ENCODE results near the gene AGPAT3.

AGPAT3 gene

GRCh38 chr21:43937891-43938309 is 72.9 kb downstream of the AGPAT3 start:
- WGBS (ENCODE audit: insufficient coverage, insufficient read length) = no CpG with 5 or more reads among the region's 6 CpGs
- peaks cover 2% of the 10 kb centered on the region; the same call in 1 of the 2 replicates for H3K4me1 ChIP-seq (ENCODE audit: control insufficient read depth, insufficient read depth, low read length)
- no peak overlapping the region for H3K4me3 ChIP-seq (ENCODE audit: low read length)
- no peaks in the 10 kb centered on the region for H3K27me3 ChIP-seq (ENCODE audit: control insufficient read depth, insufficient read depth, low read length)
- H3K36me3 ChIP-seq (ENCODE audit: control insufficient read depth, insufficient read depth, low read length) = no peaks in the 10 kb centered on the region
- no peaks in the 10 kb centered on the region for H3K9me3 ChIP-seq (ENCODE audit: control insufficient read depth, insufficient read depth, low read length)
- no peak for DNase-seq (ENCODE audit: low read depth, low spot score)
- no peak overlapping the region for H3K27ac ChIP-seq (ENCODE audit: low read length)

GRCh38 chr21:43938751-43939442 is 73.9 kb downstream of the AGPAT3 start:
- no CpG with 5 or more reads among the region's 30 CpGs for WGBS (ENCODE audit: insufficient coverage, insufficient read length)
- Histone ChIP-seq H3K27me3 (ENCODE audit: control insufficient read depth, insufficient read depth, low read length) (no peaks in the 10 kb centered on the region), H3K27ac (ENCODE audit: low read length) (no peak overlapping the region), H3K4me3 (ENCODE audit: low read length) (no peak overlapping the region), H3K4me1 (ENCODE audit: control insufficient read depth, insufficient read depth, low read length) (peaks cover 2% of the 10 kb centered on the region; the same call in 1 of the 2 replicates), H3K36me3 (ENCODE audit: control insufficient read depth, insufficient read depth, low read length) (no peaks in the 10 kb centered on the region), H3K9me3 (ENCODE audit: control insufficient read depth, insufficient read depth, low read length) (no peaks in the 10 kb centered on the region)
- peak; percentile 37 for DNase-seq (ENCODE audit: low read depth, low spot score)

- no peaks in the 10 kb centered on the region for H3K9me3 ChIP-seq (ENCODE audit: control insufficient read depth, insufficient read depth, low read length)
- no CpG with 5 or more reads among the region's 30 CpGs for WGBS (ENCODE audit: insufficient coverage, insufficient read length)
- H3K4me1 ChIP-seq (ENCODE audit: control insufficient read depth, insufficient read depth, low read length) = 0 out of 2 replicates have a peak, but pooled peaks cover 2% of the 10 kb centered on the region
- H3K4me3 ChIP-seq (ENCODE audit: low read length) = no peak overlapping the region
- no peaks in the 10 kb centered on the region for H3K27me3 ChIP-seq (ENCODE audit: control insufficient read depth, insufficient read depth, low read length)
- DNase-seq (ENCODE audit: low read depth, low spot score) = no peak
- H3K36me3 ChIP-seq (ENCODE audit: control insufficient read depth, insufficient read depth, low read length) = no peaks in the 10 kb centered on the region
- no peak overlapping the region for H3K27ac ChIP-seq (ENCODE audit: low read length)
Observed at GRCh38 chr21:43939443-43940328, 74.7 kb downstream of the AGPAT3 start.

DNA sequence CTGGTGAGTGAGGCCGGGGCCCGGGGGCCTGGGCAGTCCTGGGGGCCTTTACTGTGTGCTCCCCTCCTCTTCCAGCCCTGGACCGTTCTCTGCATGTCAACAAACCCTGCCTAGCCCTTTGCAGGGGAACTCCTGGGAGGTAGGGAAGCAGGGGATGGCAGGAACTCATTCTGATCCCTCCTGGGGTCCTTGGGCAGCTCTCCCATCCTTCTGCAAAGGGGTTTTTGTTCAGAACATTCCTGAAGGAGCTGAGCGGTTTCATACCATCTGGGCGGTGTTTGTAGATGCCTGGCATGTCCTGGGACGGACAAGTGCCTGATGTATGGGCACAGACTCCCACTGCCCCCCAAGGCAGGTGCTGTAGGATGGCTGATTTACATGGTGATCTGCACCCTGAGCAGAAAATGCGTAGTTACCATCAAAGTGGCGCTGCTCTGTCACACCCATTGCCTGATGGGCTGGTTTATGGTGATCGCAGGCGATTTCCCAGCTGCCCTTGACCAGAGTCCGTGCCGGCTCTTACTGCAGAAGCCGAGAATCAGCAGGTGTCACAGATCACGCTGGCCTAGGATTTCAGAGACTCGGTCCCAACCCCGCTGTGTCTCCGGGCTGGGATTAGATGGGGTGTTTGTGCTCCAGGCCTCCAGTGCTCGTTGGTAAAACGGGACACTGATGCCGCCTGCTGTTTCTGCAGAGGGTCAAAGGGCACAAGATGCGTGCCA is 75.5 kb downstream of the AGPAT3 start:
- no peaks in the 10 kb centered on the region for H3K9me3 ChIP-seq (ENCODE audit: control insufficient read depth, insufficient read depth, low read length)
- H3K36me3 ChIP-seq (ENCODE audit: control insufficient read depth, insufficient read depth, low read length) = no peaks in the 10 kb centered on the region
- H3K27ac ChIP-seq (ENCODE audit: low read length) = no peak overlapping the region
- WGBS (ENCODE audit: insufficient coverage, insufficient read length) = no CpG with 5 or more reads among the region's 21 CpGs
- no peak for DNase-seq (ENCODE audit: low read depth, low spot score)
- H3K4me1 ChIP-seq (ENCODE audit: control insufficient read depth, insufficient read depth, low read length) = 0 out of 2 replicates have a peak, but pooled peaks cover 2% of the 10 kb centered on the region
- no peak overlapping the region for H3K4me3 ChIP-seq (ENCODE audit: low read length)
- no peaks in the 10 kb centered on the region for H3K27me3 ChIP-seq (ENCODE audit: control insufficient read depth, insufficient read depth, low read length)

GRCh38 chr21:43942201-43942600 is 77.2 kb downstream of the AGPAT3 start:
- H3K4me3 ChIP-seq (ENCODE audit: low read length) = no peak overlapping the region
- H3K27me3 ChIP-seq (ENCODE audit: control insufficient read depth, insufficient read depth, low read length) = no peaks in the 10 kb centered on the region
- H3K36me3 ChIP-seq (ENCODE audit: control insufficient read depth, insufficient read depth, low read length) = no peaks in the 10 kb centered on the region
- DNase-seq (ENCODE audit: low read depth, low spot score) = no peak
- H3K4me1 ChIP-seq (ENCODE audit: control insufficient read depth, insufficient read depth, low read length) = 0 out of 2 replicates have a peak, but pooled peaks cover 2% of the 10 kb centered on the region
- H3K27ac ChIP-seq (ENCODE audit: low read length) = no peak overlapping the region
- H3K9me3 ChIP-seq (ENCODE audit: control insufficient read depth, insufficient read depth, low read length) = no peaks in the 10 kb centered on the region
- WGBS (ENCODE audit: insufficient coverage, insufficient read length) = no CpG with 5 or more reads among the region's 20 CpGs

DNA sequence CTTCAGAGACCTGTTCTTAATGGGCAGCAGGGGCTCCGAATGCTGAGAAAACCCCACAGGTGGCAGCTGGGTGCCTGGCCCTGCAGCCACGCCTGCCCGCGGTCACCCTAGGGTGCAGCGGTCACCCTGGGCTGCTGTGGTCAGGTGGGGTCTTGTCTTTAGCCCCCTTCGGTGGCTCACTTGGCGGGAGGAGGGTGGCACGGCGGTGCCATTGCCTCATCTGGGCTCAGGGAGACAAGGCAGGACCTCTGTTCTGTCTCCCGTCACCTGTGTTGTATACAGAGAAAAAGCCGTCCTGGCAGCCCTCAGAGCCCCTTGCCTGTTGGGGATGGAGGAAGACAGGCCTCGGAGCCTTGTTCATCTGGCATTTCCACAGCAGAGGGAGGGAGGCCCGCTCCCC is 77.6 kb downstream of the AGPAT3 start:
- Histone ChIP-seq H3K27me3 (ENCODE audit: control insufficient read depth, insufficient read depth, low read length) (no peaks in the 10 kb centered on the region), H3K4me3 (ENCODE audit: low read length) (no peak overlapping the region), H3K36me3 (ENCODE audit: control insufficient read depth, insufficient read depth, low read length) (no peaks in the 10 kb centered on the region), H3K4me1 (ENCODE audit: control insufficient read depth, insufficient read depth, low read length) (0 out of 2 replicates have a peak, but pooled peaks cover 2% of the 10 kb centered on the region), H3K9me3 (ENCODE audit: control insufficient read depth, insufficient read depth, low read length) (no peaks in the 10 kb centered on the region), H3K27ac (ENCODE audit: low read length) (no peak overlapping the region)
- WGBS (ENCODE audit: insufficient coverage, insufficient read length) = no CpG with 5 or more reads among the region's 13 CpGs
- DNase-seq (ENCODE audit: low read depth, low spot score) = no peak

DNA sequence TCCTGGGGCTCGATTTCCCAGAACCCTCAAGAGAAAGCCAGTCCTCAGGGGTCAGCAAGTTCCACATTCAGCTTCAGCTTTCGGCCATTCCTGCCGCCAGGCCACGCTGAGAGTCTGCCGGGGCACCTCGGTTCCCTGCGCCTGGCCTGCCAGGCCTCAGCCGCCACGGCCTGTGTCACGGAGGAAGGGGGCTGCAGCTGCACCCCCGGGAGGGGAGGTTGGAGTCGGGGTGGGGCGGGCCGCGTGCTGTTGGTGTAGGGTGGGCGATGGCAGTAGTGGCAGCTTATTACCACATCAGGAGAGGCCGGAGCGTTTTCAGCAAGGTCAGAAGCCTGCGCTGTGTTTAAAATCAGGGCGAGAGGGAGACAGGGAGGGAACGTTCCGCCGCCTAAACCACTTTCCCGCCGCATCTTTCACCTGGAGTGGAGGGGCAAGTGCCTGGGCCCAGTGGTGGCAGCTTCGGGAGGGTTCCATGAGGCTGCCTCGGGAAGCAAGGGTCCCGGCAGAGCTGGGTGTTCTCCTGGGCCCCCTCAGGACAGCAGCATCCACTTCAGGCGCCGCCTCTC is 78.6 kb downstream of the AGPAT3 start:
- no CpG with 5 or more reads among the region's 30 CpGs for WGBS (ENCODE audit: insufficient coverage, insufficient read length)
- DNase-seq (ENCODE audit: low read depth, low spot score) = no peak
- H3K9me3 ChIP-seq (ENCODE audit: control insufficient read depth, insufficient read depth, low read length) = no peaks in the 10 kb centered on the region
- no peaks in the 10 kb centered on the region for H3K27me3 ChIP-seq (ENCODE audit: control insufficient read depth, insufficient read depth, low read length)
- H3K4me1 ChIP-seq (ENCODE audit: control insufficient read depth, insufficient read depth, low read length) = 0 out of 2 replicates have a peak, but pooled peaks cover 2% of the 10 kb centered on the region
- H3K36me3 ChIP-seq (ENCODE audit: control insufficient read depth, insufficient read depth, low read length) = no peaks in the 10 kb centered on the region
- H3K4me3 ChIP-seq (ENCODE audit: low read length) = no peak overlapping the region
- H3K27ac ChIP-seq (ENCODE audit: low read length) = no peak overlapping the region

GRCh38 chr21:43944078-43944633 is 79.1 kb downstream of the AGPAT3 start:
- Histone ChIP-seq H3K4me3 (ENCODE audit: low read length) (no peak overlapping the region), H3K27ac (ENCODE audit: low read length) (no peak overlapping the region), H3K4me1 (ENCODE audit: control insufficient read depth, insufficient read depth, low read length) (no peaks in the 10 kb centered on the region), H3K9me3 (ENCODE audit: control insufficient read depth, insufficient read depth, low read length) (no peaks in the 10 kb centered on the region), H3K36me3 (ENCODE audit: control insufficient read depth, insufficient read depth, low read length) (no peaks in the 10 kb centered on the region), H3K27me3 (ENCODE audit: control insufficient read depth, insufficient read depth, low read length) (no peaks in the 10 kb centered on the region)
- WGBS (ENCODE audit: insufficient coverage, insufficient read length) = no CpG with 5 or more reads among the region's 20 CpGs
- no peak for DNase-seq (ENCODE audit: low read depth, low spot score)

DNA sequence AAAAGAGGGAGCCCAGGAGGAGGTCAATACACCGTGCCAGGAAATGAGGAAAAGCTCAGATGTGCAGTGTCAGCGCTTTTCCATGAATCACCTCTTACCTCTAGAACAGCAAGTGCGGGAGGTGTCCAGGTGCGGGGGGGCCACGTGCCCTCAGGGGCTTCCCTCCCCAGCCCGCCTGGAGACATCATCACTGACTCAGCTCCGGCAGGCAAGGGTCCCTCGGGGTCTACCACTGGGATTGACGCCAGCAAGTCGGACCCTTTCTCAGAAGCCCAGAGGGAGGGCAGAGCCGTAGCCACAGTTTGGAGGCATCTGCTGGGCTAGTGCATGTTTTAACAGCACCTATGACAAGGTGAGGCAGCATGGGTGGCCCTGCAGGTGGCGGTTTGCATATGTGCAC is 79.7 kb downstream of the AGPAT3 start:
- Histone ChIP-seq H3K27ac (ENCODE audit: low read length) (no peak overlapping the region), H3K4me3 (ENCODE audit: low read length) (no peak overlapping the region), H3K27me3 (ENCODE audit: control insufficient read depth, insufficient read depth, low read length) (no peaks in the 10 kb centered on the region), H3K9me3 (ENCODE audit: control insufficient read depth, insufficient read depth, low read length) (no peaks in the 10 kb centered on the region), H3K4me1 (ENCODE audit: control insufficient read depth, insufficient read depth, low read length) (no peaks in the 10 kb centered on the region), H3K36me3 (ENCODE audit: control insufficient read depth, insufficient read depth, low read length) (no peaks in the 10 kb centered on the region)
- WGBS (ENCODE audit: insufficient coverage, insufficient read length) = no CpG with 5 or more reads among the region's 12 CpGs
- DNase-seq (ENCODE audit: low read depth, low spot score) = no peak
